Left cardiac atrium (tissue), 4 donors: ENCODE data around the gene TIGD1. TPM values are rescaled to one million over a fixed set of nuclear protein-coding genes. Genes with fewer than 3 reads are reported as not detected.
A peak's percentile ranks its signal among the peaks of the same experiment; 100 is the strongest.
"Not testable (repeated sequence)": the region's sequence is repeated elsewhere in the genome, so short reads cannot be mapped to it uniquely, and the experiment has no call there.

Source experiments
- ATAC-seq, 2 donors: fragments of 200-7000 bp; cut with Tn5 transposase; one replicate each; pipeline ENCODE4 v1.9.1; 2020; ENCODE audit warnings: mild to moderate bottlenecking in 2 of 2, moderate library complexity in 2 of 2
- DNase-seq: peaks from one replicate; pipeline ENCODE4 v3.0.0-alpha.2; 2020
- intact Hi-C, 2 donors: fragments of 100-400 bp; cut with DNase I; formaldehyde crosslinking; loops; one replicate each; pipeline versions ENCODE4 v1.14.1 to v1.15.1; 2022 to 2023
- total RNA-seq, 2 donors: library from RNA; stranded (reverse); fragmentation: NEBNext Ultra II Directional; extraction: Animal tissue kit (Norgen Biotek cat#: 25700); gene quantifications; one replicate each; pipeline ENCODE4 v1.2.1, GENCODE V29; 2021
- donor health status: DM: no; HTN: yes; CAD: no.
- donor health status: DM: no; HTN: yes; CAD: no; lungs with severe emphysema.
- donor health status: DM: yes; HTN: yes; CAD: no.
- donor health status: Dilated cardiomyopathy.

The TIGD1 gene
- total RNA-seq, 2 donors from 2014 or later, result 2.0 to 2.8 TPM

DNA sequence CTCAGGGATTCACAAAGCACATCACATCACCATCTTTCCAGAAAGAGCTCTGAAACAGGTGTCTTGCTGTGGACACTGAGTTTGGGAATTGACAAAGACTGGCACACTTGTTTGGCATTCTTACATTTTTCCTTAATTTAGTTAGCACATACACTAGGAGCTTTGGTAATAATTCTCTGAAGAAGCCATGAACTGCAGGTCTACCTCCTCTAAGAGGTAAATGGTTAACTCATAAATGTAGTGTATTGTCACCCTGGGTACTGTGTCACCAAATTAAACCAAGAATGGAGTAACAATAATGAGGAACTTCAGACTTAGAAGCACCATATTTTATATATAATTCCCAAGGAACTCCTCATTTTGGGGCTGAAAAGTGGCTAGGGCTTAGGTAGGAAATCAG lies 22.7 kb upstream of the TIGD1 start:
- DNase-seq (no peak), ATAC-seq (no peak)
- intact Hi-C loops, result no loop called here

DNA sequence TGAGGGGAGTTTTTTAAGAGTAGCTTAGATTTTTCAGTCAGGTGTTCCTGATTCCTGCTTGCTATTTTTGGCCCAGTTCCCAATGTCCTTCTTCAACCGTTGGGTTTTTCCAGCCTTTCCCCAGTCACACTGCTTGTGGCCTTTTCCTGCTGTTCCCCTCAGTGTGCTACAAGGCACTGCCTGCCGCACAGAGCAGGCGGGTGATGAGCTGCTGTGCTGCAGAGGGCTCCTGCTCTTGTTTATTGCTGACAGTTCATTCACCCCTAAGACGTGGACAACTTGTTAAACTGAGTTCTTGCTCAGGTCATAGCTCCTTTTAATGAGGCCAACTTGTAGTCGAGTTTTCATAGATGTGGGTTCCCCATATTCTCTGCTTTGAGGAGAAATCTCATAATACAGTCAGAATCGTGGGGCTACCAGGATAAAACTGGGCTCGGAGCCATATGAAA lies 20.7 kb upstream of the TIGD1 start:
- DNase-seq, result no peak
- no peak for ATAC-seq
- intact Hi-C loops, result no loop called here

DNA sequence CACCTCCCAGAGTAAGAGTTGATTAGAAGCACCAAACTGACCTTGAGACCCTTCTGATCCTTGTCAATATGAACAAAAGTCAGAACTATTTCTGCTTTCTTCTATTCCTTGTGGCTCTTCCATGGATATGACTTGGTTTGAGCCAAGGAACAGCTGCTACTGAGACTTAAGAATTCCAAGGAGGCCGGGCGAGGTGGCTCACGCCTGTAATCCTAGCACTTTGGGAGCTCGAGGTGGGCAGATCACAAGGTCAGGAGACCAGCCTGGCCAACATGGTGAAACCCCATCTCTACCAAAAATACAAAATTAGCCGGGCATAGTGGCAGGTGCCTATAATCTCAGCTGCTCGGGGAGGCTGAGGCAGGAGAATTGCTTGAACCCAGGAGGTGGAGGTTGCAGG lies 20.1 kb upstream of the TIGD1 start:
- intact Hi-C loops, DNase-seq, ATAC-seq: not testable (repeated sequence)

DNA sequence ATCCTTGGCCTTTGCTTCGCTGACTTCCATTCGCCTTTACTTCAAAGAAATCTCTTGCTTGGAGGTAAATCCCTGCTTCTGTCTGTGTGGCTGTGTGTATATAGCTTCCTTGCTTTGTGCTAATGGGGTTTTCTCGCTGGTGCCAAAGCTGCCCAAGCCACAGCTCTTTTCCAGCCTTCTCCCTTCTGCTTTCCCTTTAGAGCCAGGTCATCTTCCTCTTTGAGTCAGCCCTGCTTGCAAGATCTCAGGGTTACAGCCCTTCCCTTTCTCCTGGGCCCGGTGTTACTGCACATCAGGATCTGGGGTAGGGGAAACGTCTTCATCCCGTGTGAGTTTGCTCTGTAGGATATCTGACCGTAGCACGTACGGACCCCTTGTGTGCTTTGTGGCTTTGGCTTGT lies 19.2 kb upstream of the TIGD1 start:
- ATAC-seq (no peak), DNase-seq (no peak)
- intact Hi-C loops, result no loop called here

DNA sequence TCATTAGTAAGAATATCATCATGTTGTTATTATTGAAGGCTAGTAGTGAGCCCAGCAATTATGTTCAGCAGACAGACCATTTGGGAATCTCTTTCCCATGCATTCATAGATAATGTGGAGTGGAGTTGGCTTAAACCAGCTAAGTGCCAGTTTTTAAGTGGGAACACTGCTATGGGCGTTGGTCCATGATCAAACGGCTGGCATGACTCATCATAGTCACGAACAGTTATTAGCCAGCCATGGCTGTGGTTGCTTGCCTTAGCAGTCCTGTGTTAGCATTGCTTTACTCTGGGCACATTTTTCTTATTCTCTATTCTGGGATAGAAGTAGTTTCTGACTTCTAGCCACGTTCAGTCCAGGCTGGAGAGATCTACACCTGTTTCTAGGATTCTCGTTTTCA lies 17.8 kb upstream of the TIGD1 start:
- ATAC-seq, result peak; percentile 53 to 78
- no peak for DNase-seq
- intact Hi-C loops, result no loop called here

DNA sequence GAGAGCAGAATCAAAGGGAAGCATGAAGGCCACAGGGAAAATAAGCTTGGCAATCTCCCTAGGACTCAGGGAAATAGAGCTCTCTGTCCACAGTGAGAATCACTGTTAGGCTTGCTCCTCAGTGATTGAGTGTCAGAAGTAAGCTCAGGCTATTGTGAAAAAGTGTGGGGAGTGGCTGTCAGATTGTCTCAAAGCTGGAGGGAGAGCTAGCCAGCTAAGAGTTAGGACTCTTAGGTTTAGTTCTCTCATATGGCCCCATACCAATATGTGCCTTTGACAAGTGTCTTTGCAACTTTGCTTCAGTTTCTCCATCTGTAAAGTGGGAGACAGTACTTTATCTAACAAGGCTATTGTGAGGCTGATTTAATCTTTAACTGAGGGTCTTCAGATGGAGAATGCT lies 17.4 kb upstream of the TIGD1 start:
- intact Hi-C loops, result no loop called here
- no peak for DNase-seq
- no peak for ATAC-seq

DNA sequence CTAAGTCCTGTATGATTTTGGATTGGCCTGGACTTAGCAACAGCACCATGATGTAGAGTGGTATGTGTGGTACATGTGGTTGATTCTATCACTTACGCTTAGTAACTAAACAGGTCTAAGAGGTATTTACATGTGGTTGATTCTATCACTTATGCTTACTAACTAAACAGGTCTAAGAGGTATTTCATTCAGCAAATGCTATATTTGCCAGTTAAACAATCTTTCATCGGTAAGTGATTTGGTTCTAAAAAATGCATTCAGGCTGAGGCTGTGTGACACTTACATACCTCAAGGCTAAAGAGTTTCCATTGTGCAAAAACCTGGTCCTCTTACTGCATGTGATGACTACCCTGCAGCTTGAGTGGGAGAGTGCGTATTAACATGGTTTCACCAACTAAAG lies 13.2 kb upstream of the TIGD1 start:
- intact Hi-C loops, result no loop called here
- DNase-seq, result no peak
- ATAC-seq, result no peak

DNA sequence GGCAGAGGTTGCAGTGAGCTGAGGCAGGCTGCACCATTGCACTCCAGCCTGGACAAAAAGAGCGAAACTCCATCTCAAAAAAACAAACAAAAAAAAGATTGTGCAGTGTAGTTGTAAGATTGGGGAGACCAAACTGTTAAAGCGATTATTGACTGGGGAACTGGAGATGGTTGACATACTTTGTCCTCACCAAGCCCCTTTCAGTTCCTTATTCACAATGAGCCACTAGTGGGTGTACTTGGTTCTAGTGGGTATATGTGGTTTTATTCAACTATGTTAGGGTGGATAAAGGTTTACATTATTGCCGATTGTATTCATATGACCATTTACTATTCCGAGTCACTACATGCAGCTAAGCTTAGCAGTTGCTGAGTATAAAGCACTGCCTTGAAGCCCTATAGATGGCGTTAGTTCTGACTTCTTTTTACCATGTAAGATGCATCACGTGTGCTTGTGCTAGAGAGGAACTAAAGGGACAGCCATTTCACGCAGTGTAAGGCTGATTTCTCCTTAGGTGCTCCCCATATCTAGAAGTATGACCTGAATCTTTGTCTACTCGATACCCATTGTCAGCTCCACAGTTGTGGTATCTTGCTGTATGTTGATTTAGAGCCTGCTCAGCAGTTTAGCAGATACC lies 12.3 kb upstream of the TIGD1 start:
- no peak for DNase-seq
- no peak for ATAC-seq
- intact Hi-C loops, result no loop called here

DNA sequence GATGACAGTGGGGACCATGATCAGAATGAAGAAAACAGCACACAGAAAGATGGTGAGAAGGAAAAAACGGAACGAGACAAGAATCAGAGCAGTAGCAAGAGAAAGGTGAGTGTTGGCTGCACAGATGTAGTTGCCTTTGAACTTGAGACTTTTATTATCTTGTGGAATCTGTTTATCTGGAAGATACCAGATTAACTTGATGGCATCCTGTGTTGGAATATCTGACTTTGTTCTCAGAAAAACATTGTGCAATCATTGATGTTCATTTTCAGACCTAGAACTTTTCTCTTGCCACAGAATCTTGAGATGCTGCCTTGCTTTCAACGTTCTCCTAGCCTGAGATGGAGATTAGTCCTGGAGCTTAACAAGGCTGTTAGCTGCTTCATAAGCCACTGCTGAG lies 6.1 kb upstream of the TIGD1 start:
- ATAC-seq (no peak), DNase-seq (no peak)
- intact Hi-C loops, result no loop called here

DNA sequence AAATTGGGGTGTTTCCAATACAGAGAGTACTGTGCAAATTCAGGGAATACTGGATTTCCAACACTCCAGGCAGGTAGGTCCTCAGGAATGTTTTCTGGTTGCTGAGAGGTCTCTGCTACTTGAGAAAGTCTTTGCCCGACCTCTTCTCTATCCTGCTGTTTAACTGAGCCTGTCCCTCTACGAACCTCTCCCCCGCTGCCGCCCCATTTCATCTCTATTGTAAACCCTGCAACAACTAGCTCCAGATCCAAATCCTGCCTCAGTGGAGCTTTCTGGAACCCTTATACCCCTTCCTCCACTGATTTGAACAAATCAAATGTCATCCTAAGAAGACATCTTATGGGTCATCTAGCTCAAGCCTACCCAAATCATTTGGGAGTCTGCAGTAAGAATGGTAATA lies 1.4 kb upstream of the TIGD1 start:
- intact Hi-C loops, result no loop called here
- DNase-seq (no peak), ATAC-seq (no peak)

DNA sequence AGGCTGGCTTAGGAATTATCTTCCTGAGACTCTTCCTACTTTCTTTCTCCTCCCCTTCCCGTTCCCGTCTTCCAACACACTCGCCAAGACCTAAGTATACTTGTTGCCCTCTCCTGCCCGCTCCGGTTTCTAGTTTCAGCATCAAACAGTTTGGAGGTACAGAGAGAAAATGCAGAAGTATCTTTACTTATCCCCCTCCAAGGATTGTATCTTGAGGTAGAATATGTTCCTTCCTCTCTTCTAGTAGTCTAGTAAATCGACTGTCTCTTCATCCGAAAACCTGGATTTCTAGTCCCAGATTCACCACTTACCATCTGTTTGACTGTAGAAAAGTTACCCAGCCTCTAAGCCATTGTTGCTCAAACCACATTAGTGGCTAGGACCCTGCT lies 887 bp upstream of the TIGD1 start:
- no peak for ATAC-seq
- intact Hi-C loops, result no loop called here
- no peak for DNase-seq

DNA sequence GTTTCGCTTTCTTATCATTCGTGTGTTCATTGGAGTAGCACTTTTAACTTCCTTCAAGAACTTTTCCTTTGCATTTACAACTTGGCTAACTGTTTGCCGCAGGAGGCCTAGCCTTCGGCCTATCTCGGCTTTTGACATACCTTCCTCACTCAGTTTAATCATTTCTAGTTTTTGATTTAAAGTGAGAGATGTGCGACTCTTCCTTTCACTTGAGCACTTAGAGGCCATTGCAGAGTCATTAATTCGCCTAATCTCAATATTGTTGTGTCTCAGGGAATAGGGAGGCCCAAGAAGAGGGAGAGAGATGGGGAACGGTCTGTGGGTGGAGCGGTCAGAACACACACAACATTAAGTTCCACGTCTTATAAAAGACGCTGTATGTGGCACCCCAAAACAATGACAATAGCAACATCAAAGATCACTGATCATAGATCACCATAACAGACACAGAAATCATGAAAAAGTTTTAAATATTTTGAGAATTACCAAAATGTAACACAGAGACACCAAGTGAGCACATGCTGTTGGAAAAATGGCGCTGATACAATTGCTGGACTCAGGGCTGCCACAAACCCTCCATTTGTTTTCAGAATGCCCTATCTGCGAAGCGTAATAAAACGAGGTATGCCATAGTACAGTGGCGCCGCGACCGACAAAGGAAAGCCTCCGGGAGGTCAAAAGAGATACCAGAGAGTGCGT lies 553 bp downstream of the TIGD1 start:
- intact Hi-C loops, result no loop called here
- ATAC-seq (no peak), DNase-seq (no peak)

DNA sequence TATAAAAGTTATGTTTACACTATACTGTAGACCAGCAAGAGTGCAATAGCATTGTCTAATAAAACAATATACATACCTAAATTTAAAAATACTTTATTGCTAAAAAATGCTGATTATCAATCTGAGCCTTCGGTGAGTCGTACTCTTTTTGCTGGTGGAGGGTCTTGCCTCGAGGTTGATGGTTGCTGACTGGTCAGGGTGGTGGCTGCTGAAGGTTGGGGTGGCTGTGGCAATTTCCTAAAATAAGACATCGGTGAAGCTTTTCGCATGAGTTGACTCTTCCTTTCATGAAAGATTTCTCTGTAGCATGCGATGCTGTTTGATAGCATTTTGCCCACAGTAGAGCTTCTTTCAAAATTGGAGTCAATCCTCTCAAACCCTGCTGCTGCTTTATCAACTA lies 2.4 kb downstream of the TIGD1 start:
- DNase-seq, result no peak
- intact Hi-C loops, result no loop called here
- no peak for ATAC-seq

DNA sequence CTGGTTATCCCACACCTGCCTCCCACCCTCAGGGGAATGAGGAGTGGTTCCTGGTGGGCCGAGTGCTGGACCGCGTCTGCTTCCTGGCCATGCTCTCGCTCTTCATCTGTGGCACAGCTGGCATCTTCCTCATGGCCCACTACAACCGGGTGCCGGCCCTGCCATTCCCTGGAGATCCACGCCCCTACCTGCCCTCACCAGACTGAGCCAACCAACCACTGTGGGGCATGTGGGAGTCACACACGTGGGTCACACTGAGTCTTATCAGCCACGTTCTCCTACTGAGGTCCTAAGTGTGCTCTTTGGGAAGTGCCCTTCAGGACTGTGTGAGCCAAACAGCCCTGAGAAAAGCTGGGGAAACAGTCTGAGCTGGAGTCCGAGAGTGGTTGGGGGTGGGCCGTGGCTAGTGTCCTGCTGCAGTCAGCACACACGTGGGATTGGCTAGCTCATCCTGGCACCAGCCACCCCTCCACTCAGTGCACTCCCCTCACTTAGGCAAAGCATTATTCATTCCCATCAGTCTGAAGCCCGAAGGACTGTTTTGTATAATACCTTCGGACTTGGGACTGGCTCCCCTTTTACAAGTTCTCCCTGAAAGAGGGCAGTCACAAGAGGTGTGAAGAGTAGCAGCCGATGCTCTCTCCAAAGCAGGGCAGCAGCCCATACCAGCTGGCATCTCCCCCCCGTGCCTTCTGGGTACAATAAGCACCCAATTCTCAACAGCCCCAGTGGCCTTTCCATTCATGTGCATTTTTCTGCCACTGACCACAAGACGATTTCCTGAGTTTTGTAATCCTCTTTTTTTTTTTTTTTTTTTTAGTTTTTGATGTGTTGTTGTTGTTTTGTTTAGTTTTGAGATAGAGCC lies 4.6 kb downstream of the TIGD1 start:
- ATAC-seq (no peak), DNase-seq (no peak)
- intact Hi-C loops, result no loop called here

DNA sequence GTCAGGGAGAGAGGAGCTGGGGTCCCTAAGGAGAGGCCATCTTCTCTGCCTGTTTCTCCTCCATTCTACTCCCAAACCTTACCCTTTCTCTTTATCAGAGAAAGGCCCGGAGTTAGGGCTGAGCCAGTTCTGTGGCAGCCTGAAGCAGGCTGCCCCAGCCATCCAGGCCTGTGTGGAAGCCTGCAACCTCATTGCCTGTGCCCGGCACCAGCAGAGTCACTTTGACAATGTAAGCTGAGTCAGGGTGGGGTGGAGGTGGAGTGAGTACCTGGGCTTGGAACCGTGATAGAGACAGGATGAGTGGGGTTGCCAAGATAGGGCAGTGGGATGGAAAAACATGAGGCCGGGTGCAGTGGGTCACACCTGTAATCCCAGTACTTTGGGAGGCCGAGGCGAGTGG lies 5.7 kb downstream of the TIGD1 start:
- intact Hi-C loops, result no loop called here
- DNase-seq (no peak), ATAC-seq (no peak)

DNA sequence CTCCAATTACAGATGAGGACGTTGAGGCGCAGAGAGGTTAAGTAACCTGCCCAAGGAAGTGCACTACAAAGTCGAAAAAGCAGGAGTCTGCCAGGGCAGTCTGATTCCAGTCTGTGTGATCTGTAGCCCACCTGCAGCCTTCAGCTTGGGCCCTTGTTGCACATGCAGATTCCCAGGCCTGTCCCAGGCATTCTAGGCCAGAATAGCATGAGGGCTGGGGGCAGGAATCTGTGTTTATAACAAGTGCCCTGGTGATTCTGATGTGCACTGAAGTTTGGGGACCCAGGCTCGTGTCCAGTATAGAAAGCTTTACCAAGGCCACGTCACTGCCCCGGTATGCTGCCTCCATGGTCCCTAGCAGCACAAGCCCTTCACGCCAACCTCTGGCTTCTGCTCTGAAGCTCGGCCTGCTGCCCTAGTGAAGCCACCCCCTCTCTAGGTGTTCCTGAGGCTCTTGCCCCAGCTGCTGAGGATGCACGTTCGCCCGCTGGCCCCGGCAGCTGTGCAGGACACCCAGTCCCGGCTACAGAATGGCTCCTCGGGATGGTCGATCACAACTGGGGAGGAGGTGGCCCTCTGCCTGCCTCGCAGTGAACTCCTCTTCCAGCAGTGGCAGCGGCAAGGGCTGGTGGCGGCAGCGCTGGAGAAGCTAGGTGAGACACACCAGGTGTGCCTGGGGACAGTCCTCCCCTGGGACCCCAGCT lies 6.3 kb downstream of the TIGD1 start:
- DNase-seq (no peak), ATAC-seq (no peak)
- intact Hi-C loops, result no loop called here

DNA sequence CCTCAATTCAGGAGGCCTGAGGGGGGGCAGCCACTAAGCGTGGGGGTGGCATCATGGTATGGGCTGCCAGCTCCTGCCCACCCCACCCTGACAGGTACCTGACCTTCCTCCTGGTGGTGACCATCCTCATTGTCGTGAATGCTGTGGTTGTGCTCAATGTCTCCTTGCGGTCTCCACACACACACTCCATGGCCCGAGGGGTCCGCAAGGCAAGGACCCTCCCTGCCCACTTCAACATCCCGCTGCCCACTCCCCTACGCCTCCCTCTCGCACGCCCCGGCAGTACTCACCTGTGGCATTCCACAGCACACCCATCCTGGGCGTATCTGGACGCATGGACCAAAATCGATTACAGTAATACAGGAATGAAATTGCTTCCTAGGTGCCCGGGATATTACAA lies 6.9 kb downstream of the TIGD1 start:
- DNase-seq (no peak), ATAC-seq (no peak)
- intact Hi-C loops, result no loop called here

DNA sequence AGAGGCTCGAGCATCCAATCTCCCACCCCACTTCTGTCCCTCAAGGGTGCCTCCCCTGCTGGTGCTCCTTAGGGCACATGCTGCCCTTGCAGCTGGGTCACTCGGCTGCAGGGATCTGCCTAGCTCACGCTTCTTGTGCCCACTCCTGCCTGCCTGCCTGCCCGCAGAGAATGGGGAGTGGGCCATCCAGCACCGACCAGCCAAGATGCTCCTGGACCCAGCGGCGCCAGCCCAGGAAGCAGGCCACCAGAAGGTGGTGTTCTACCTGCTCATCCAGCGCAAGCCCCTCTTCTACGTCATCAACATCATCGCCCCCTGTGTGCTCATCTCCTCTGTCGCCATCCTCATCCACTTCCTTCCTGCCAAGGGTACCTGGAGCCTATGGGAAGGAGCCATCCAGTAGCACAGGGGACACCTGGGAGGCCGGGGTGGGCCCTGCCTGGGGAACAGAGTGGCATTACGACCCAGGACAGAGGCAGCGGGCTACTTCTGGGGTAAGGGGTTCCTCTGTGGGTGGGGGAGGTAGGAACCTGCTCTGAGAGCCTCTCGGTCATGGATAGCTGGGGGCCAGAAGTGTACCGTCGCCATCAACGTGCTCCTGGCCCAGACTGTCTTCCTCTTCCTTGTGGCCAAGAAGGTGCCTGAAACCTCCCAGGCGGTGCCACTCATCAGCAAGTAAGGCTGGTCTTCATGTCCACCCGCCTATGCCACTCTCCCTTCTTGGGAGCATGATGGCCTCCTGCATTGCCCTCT lies 7.5 kb downstream of the TIGD1 start:
- ATAC-seq, result no peak
- intact Hi-C loops, result no loop called here
- DNase-seq, result no peak
